ENCODE results near the gene LAMA3. TPM values are rescaled to one million over a fixed set of nuclear protein-coding genes. Genes with fewer than 3 reads are reported as not detected.

The LAMA3 gene
- total RNA-seq, 2 donors from 2014 or later, result 31.9 to 41.3 TPM

- Histone ChIP-seq H3K9ac (ENCODE audit: low read depth in 2 of 2, low read length in 2 of 2) (no peak overlapping the region), H3K4me1 (no peaks in the 10 kb centered on the region), H3K36me3 (no peaks in the 10 kb centered on the region), H3K4me3 (no peak overlapping the region), H3K27me3 (no peaks in the 10 kb centered on the region), H3K27ac (no peak overlapping the region), H3K9me3 (no peaks in the 10 kb centered on the region)
- DNase-seq, result no peak
- intact Hi-C loops (cut with DNase I), result no loop called here
- no peak for TF ChIP-seq CTCF (IDR thresholded peaks at IDR 0.05)
Observed at GRCh38 chr18:23752796-23753195, 63.5 kb downstream of the LAMA3 start.

GRCh38 chr18:23756590-23757436 is 67.6 kb downstream of the LAMA3 start:
- intact Hi-C loops (cut with DNase I), result no loop called here
- Histone ChIP-seq H3K9ac (ENCODE audit: low read depth in 2 of 2, low read length in 2 of 2) (no peak overlapping the region), H3K4me1 (no peaks in the 10 kb centered on the region), H3K9me3 (no peaks in the 10 kb centered on the region), H3K4me3 (no peak overlapping the region), H3K27ac (no peak overlapping the region), H3K36me3 (no peaks in the 10 kb centered on the region), H3K27me3 (no peaks in the 10 kb centered on the region)
- no peak for DNase-seq
- no peak for TF ChIP-seq CTCF (IDR thresholded peaks at IDR 0.05)

- no peak for DNase-seq
- Histone ChIP-seq H3K36me3 (no peaks in the 10 kb centered on the region), H3K9ac (ENCODE audit: low read depth in 2 of 2, low read length in 2 of 2) (no peak overlapping the region), H3K27me3 (no peaks in the 10 kb centered on the region), H3K9me3 (no peaks in the 10 kb centered on the region), H3K27ac (no peak overlapping the region), H3K4me3 (no peak overlapping the region), H3K4me1 (no peaks in the 10 kb centered on the region)
- intact Hi-C loops (cut with DNase I), result no loop called here
- no peak for TF ChIP-seq CTCF (IDR thresholded peaks at IDR 0.05)
Observed at GRCh38 chr18:23757437-23757733, 68.1 kb downstream of the LAMA3 start.

GRCh38 chr18:23758281-23758680 is 69.0 kb downstream of the LAMA3 start:
- no peak overlapping the region for H3K4me3 ChIP-seq
- no peak overlapping the region for H3K27ac ChIP-seq
- H3K9ac ChIP-seq (ENCODE audit: low read depth in 2 of 2, low read length in 2 of 2), result no peak overlapping the region
- intact Hi-C loops (cut with DNase I), result no loop called here
- TF ChIP-seq CTCF (IDR thresholded peaks at IDR 0.05), result no peak
- H3K9me3 ChIP-seq, result no peaks in the 10 kb centered on the region
- no peaks in the 10 kb centered on the region for H3K4me1 ChIP-seq
- H3K36me3 ChIP-seq, result no peaks in the 10 kb centered on the region
- no peak for DNase-seq
- no peaks in the 10 kb centered on the region for H3K27me3 ChIP-seq

- Histone ChIP-seq H3K9me3 (no peaks in the 10 kb centered on the region), H3K9ac (ENCODE audit: low read depth in 2 of 2, low read length in 2 of 2) (no peak overlapping the region), H3K36me3 (no peaks in the 10 kb centered on the region), H3K4me3 (no peak overlapping the region), H3K27me3 (no peaks in the 10 kb centered on the region), H3K27ac (no peak overlapping the region), H3K4me1 (no peaks in the 10 kb centered on the region)
- intact Hi-C loops (cut with DNase I), result no loop called here
- DNase-seq, result no peak
- no peak for TF ChIP-seq CTCF (IDR thresholded peaks at IDR 0.05)
Observed at GRCh38 chr18:23761941-23762340, 72.7 kb downstream of the LAMA3 start.

Measured in colonic mucosa (tissue), 4 donors.